SH-SY5Y (cell line): ENCODE measurements around the gene COMMD3.

Experiments used
- GATA2 ChIP-seq: IDR thresholded peaks from 2 replicates; pipeline ENCODE4 v1.6.1; 2011; ENCODE audit warnings: mild to moderate bottlenecking, low read depth, low read length
- GATA3 ChIP-seq: IDR thresholded peaks from 2 replicates; pipeline ENCODE4 v1.6.1; 2011; ENCODE audit warnings: low read depth, mild to moderate bottlenecking, low read length, moderate library complexity

DNA sequence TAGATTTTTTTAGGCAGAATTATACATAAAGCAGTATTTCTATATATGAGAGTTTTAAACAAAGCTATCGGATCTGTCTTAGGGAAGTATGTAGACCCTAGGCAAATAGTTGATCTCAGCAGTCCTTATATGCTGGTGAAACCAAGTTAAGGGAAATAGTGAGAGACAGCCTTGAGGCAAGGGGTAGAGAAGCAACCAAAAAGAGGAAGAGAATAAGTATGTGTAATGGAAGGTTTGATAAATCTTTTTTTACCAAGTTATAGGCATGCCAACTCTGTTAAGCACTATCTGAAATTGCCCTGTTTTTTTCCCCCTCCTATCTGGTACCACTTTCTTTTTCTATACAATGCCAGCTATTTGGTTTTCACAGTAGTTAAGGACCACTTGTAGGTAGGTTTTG lies 49.0 kb downstream of the COMMD3 start:
- no peak for TF ChIP-seq GATA2
- no peak for TF ChIP-seq GATA3
